Measurements from ENCODE around the gene NUDT2.

- TF ChIP-seq EZH2 (IDR thresholded peaks at IDR 0.05): no peak
- TF ChIP-seq CTCF (IDR thresholded peaks at IDR 0.05): no peak
Observed at GRCh38 chr9:34387239-34387638, 57.9 kb downstream of the NUDT2 start.

Measured in neural progenitor cell (in vitro differentiated cells).